MG63 (cell line): ENCODE results near the gene CD58. TPM values are rescaled to one million over a fixed set of nuclear protein-coding genes. Genes with fewer than 3 reads are reported as not detected.

ENCODE experiments used
- total RNA-seq: library from RNA; depleted of rRNA; stranded (reverse); fragments of >200 nt; shearing (Covaris generic); gene quantifications from 2 replicates; pipeline ENCODE4 v1.2.3, GENCODE V29; 2014; ENCODE audit warnings: low replicate concordance; rRNA removed

The CD58 gene
- total RNA-seq, 1 experiment from 2014 or later = 21.9 TPM

Other genes with a start within 250 kb of the CD58 start
- 88.6 and 124 TPM in 2 replicates for gene ATP1A1, start 197.8 kb downstream of the CD58 start, total RNA-seq
- gene IGSF3, start 96.7 kb upstream of the CD58 start, total RNA-seq = 4.6 and 5.0 TPM in 2 replicates
- not detected in 2 replicates for gene CD2, start 183.4 kb upstream of the CD58 start, total RNA-seq